HepG2 (cell line): ENCODE results near the gene ACADSB. TPM values are rescaled to one million over a fixed set of nuclear protein-coding genes. Genes with fewer than 3 reads are reported as not detected.
A peak's percentile ranks its signal among the peaks of the same experiment; 100 is the strongest.

Experiments used
- ARID2 ChIP-seq: sonication (generic); formaldehyde crosslinking; IDR thresholded peaks from 2 replicates; pipeline ENCODE4 v1.8.1; 2022; ENCODE audit warnings: mild to moderate bottlenecking, missing genetic modification reagents, borderline replicate concordance
- HNF4A ChIP-seq: sonication (generic); formaldehyde crosslinking; IDR thresholded peaks from 2 replicates; pipeline ENCODE4 v1.4.0; 2020; ENCODE audit warnings: missing genetic modification reagents
- MBNL3 ChIP-seq: fragments of 250-450 bp; sonication (Bioruptor Pico); conservative IDR thresholded peaks from 2 replicates; pipeline ENCODE4 v1.8.0; 2022; ENCODE audit warnings: mild to moderate bottlenecking, inconsistent platforms
- MTA3 ChIP-seq: sonication (generic); formaldehyde crosslinking; IDR thresholded peaks from 2 replicates; pipeline ENCODE4 v1.4.0; 2020; ENCODE audit warnings: missing genetic modification reagents
- POLR2G ChIP-seq: fragments of 200-400 bp; formaldehyde crosslinking; IDR thresholded peaks from 2 replicates; pipeline ENCODE4 v1.6.1; 2018; ENCODE audit warnings: mild to moderate bottlenecking, low read depth, low read length, moderate library complexity
- RAD21 ChIP-seq: fragments of 450-650 bp; formaldehyde crosslinking; IDR thresholded peaks from 2 replicates; pipeline ENCODE4 v1.5.0; 2020; ENCODE audit warnings: mild to moderate bottlenecking
- SP2 ChIP-seq: sonication (generic); formaldehyde crosslinking; IDR thresholded peaks from 2 replicates; pipeline ENCODE4 v1.5.1; 2020; ENCODE audit warnings: mild to moderate bottlenecking, missing genetic modification reagents
- ZNF33A ChIP-seq: sonication (generic); formaldehyde crosslinking; IDR thresholded peaks from 2 replicates; pipeline ENCODE4 v1.5.1; 2020; ENCODE audit warnings: missing genetic modification reagents, mild to moderate bottlenecking, moderate library complexity, borderline replicate concordance
- ZNF788 ChIP-seq: sonication (generic); formaldehyde crosslinking; IDR thresholded peaks from 2 replicates; pipeline ENCODE4 v1.5.0; 2020; ENCODE audit warnings: mild to moderate bottlenecking, missing genetic modification reagents, borderline replicate concordance
- polyA plus RNA-seq, 8 experiments: library from polyadenylated mRNA; depleted of rRNA in 3 of 8; stranded (reverse) in 7 of 8; unstranded in 1 of 8; fragments of >200 nt; fragmentation: Illumina TruSeq in 4 of 8; extraction: Trizol in 4 of 8; gene quantifications; 2 replicates each; pipeline versions ENCODE4 v1.2.1 to v1.2.3, GENCODE V29; 2011 to 2016; ENCODE audit warnings: low read depth in 4 of 8, missing spikeins in 1 of 8, mixed read lengths in 1 of 8; ENCODE audit not compliant: insufficient read depth in 1 of 8
- total RNA-seq, 5 experiments: library from RNA; depleted of rRNA; stranded (reverse); fragments of >200 nt; fragmentation: Illumina TruSeq; extraction: Trizol; gene quantifications; 2 replicates each; pipeline ENCODE4 v1.2.3, GENCODE V29; 2016; ENCODE audit warnings: low read depth in 1 of 5
- TF ChIP-seq, protein P1 (sequence below): sonication (generic); formaldehyde crosslinking; IDR thresholded peaks from 2 replicates; pipeline ENCODE4 v1.4.0; 2020; ENCODE audit warnings: missing genetic modification reagents
- TF ChIP-seq, protein P2 (sequence below): sonication (generic); formaldehyde crosslinking; IDR thresholded peaks from 2 replicates; pipeline ENCODE4 v1.4.0; 2020; ENCODE audit warnings: mild to moderate bottlenecking, low read depth, missing genetic modification reagents
- TF ChIP-seq, protein P3 (sequence below): sonication (generic); formaldehyde crosslinking; IDR thresholded peaks from 2 replicates; pipeline ENCODE4 v1.4.0; 2020; ENCODE audit warnings: missing genetic modification reagents
- TF ChIP-seq, protein P4 (sequence below): sonication (generic); formaldehyde crosslinking; IDR thresholded peaks from 2 replicates; pipeline ENCODE4 v1.5.1; 2020; ENCODE audit warnings: missing genetic modification reagents, mild to moderate bottlenecking, borderline replicate concordance
- TF ChIP-seq, protein P5 (sequence below): sonication (generic); formaldehyde crosslinking; IDR thresholded peaks from 2 replicates; pipeline ENCODE4 v1.8.0; 2022; ENCODE audit warnings: low read depth, missing genetic modification reagents
- TF ChIP-seq, protein P6 (sequence below): sonication (generic); formaldehyde crosslinking; IDR thresholded peaks from 2 replicates; pipeline ENCODE4 v1.4.0; 2020; ENCODE audit warnings: missing genetic modification reagents, low read depth, mild to moderate bottlenecking, borderline replicate concordance

ACADSB gene
- total and polyA plus RNA-seq, 2 of the 13 experiments (the other 11 are each of a cell fraction or from before 2014, with no cell fraction given): 80.0 to 87.6 TPM

DNA sequence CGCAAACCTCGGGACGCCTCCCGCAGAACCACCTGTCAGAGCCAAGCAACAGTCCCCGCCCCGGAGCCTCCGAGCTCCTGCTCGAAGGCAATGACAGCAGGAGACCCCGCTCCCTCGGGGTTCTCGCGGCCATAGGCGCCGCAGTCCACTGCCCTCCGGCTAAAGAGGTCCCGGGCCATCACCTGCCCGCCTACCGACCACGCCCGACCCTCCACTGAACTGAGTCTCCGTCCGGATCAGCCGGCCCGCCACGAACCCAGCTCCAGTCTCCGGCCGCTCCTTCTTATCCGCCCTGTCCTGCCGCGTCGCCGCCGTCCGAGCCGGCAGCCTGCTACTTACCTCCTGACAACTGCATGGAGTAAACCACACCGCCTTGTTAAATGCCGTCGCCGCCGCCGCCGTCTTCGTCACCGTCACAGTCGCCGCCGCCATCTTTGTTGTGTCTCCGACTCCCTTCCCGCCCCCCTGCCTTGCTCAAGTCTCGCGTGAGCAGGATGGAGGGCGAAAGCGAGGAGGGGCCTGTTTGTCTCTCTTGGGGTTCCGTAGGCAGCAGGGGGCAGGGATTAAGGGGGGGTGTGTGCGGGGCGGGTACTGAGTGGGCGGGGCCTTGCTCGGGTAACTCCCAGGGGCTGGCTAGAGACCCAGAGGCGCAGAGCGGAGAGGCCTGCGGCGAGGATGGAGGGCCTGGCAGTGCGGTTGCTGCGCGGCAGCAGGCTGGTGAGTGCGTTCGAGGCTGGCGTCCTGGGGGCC is at the start of gene ACADSB, which contains the start of gene IKZF5 (continued):
- TF ChIP-seq, protein P1, sequence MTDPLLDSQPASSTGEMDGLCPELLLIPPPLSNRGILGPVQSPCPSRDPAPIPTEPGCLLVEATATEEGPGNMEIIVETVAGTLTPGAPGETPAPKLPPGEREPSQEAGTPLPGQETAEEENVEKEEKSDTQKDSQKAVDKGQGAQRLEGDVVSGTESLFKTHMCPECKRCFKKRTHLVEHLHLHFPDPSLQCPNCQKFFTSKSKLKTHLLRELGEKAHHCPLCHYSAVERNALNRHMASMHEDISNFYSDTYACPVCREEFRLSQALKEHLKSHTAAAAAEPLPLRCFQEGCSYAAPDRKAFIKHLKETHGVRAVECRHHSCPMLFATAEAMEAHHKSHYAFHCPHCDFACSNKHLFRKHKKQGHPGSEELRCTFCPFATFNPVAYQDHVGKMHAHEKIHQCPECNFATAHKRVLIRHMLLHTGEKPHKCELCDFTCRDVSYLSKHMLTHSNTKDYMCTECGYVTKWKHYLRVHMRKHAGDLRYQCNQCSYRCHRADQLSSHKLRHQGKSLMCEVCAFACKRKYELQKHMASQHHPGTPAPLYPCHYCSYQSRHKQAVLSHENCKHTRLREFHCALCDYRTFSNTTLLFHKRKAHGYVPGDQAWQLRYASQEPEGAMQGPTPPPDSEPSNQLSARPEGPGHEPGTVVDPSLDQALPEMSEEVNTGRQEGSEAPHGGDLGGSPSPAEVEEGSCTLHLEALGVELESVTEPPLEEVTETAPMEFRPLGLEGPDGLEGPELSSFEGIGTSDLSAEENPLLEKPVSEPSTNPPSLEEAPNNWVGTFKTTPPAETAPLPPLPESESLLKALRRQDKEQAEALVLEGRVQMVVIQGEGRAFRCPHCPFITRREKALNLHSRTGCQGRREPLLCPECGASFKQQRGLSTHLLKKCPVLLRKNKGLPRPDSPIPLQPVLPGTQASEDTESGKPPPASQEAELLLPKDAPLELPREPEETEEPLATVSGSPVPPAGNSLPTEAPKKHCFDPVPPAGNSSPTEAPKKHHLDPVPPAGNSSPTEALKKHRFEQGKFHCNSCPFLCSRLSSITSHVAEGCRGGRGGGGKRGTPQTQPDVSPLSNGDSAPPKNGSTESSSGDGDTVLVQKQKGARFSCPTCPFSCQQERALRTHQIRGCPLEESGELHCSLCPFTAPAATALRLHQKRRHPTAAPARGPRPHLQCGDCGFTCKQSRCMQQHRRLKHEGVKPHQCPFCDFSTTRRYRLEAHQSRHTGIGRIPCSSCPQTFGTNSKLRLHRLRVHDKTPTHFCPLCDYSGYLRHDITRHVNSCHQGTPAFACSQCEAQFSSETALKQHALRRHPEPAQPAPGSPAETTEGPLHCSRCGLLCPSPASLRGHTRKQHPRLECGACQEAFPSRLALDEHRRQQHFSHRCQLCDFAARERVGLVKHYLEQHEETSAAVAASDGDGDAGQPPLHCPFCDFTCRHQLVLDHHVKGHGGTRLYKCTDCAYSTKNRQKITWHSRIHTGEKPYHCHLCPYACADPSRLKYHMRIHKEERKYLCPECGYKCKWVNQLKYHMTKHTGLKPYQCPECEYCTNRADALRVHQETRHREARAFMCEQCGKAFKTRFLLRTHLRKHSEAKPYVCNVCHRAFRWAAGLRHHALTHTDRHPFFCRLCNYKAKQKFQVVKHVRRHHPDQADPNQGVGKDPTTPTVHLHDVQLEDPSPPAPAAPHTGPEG (CRISPR knock-in tag): peak; percentile 65; the same call in 1 of the 2 replicates
- TF ChIP-seq, protein P2, sequence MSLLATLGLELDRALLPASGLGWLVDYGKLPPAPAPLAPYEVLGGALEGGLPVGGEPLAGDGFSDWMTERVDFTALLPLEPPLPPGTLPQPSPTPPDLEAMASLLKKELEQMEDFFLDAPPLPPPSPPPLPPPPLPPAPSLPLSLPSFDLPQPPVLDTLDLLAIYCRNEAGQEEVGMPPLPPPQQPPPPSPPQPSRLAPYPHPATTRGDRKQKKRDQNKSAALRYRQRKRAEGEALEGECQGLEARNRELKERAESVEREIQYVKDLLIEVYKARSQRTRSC: no peak
- TF ChIP-seq, protein P3, sequence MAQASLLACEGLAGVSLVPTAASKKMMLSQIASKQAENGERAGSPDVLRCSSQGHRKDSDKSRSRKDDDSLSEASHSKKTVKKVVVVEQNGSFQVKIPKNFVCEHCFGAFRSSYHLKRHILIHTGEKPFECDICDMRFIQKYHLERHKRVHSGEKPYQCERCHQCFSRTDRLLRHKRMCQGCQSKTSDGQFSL (CRISPR knock-in tag): peak; percentile 68; the same call in 1 of the 2 replicates
- TF ChIP-seq ZNF33A: peak; percentile 61; the same call in 1 of the 2 replicates
- TF ChIP-seq POLR2G: peak; percentile 98
- TF ChIP-seq MTA3: no peak
- TF ChIP-seq HNF4A (CRISPR knock-in tag): peak; percentile 18; the same call in 1 of the 2 replicates
- TF ChIP-seq MBNL3 (CRISPR knock-in tag): no peak
- TF ChIP-seq, protein P4, sequence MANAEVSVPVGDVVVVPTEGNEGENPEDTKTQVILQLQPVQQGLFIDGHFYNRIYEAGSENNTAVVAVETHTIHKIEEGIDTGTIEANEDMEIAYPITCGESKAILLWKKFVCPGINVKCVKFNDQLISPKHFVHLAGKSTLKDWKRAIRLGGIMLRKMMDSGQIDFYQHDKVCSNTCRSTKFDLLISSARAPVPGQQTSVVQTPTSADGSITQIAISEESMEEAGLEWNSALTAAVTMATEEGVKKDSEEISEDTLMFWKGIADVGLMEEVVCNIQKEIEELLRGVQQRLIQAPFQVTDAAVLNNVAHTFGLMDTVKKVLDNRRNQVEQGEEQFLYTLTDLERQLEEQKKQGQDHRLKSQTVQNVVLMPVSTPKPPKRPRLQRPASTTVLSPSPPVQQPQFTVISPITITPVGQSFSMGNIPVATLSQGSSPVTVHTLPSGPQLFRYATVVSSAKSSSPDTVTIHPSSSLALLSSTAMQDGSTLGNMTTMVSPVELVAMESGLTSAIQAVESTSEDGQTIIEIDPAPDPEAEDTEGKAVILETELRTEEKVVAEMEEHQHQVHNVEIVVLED (CRISPR knock-in tag): peak; percentile 33; the same call in 1 of the 2 replicates
- TF ChIP-seq, protein P5, sequence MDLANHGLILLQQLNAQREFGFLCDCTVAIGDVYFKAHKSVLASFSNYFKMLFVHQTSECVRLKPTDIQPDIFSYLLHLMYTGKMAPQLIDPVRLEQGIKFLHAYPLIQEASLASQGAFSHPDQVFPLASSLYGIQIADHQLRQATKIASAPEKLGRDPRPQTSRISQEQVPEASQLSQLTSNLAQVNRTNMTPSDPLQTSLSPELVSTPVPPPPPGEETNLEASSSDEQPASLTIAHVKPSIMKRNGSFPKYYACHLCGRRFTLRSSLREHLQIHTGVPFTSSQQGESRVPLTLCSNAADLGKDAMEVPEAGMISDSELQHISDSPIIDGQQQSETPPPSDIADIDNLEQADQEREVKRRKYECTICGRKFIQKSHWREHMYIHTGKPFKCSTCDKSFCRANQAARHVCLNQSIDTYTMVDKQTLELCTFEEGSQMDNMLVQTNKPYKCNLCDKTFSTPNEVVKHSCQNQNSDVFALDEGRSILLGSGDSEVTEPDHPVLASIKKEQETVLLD: 0 out of 2 replicates have a peak, but pooled peaks have one; percentile 64
- peak; percentile 52; the same call in 1 of the 2 replicates for TF ChIP-seq SP2 (CRISPR knock-in tag)
- no peak for TF ChIP-seq RAD21 (CRISPR knock-in tag)
- TF ChIP-seq, protein P6, sequence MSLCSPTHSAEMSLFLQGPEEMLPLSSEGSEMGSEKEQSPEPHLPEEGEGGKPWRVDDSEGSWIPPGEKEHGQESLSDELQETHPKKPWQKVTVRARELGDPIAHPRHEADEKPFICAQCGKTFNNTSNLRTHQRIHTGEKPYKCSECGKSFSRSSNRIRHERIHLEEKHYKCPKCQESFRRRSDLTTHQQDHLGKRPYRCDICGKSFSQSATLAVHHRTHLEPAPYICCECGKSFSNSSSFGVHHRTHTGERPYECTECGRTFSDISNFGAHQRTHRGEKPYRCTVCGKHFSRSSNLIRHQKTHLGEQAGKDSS (CRISPR knock-in tag): peak; percentile 69; the same call in 1 of the 2 replicates
- TF ChIP-seq ARID2 (CRISPR knock-in tag): 0 out of 2 replicates have a peak, but pooled peaks have one; percentile 21
- peak; percentile 39; the same call in 1 of the 2 replicates for TF ChIP-seq ZNF788 (CRISPR knock-in tag)
